HG03025 (cell line): ENCODE results near the gene PPP6R3.
"Not testable (repeated sequence)": the region's sequence is repeated elsewhere in the genome, so short reads cannot be mapped to it uniquely, and the experiment has no call there.

Experiments
- ATAC-seq: cut with Tn5 transposase; IDR thresholded peaks from one replicate; pipeline ENCODE4 v1.9.1; 2021; ENCODE audit warnings: mild to moderate bottlenecking, moderate library complexity; ENCODE audit not compliant: unreplicated experiment, low FRiP score

PPP6R3 gene

DNA sequence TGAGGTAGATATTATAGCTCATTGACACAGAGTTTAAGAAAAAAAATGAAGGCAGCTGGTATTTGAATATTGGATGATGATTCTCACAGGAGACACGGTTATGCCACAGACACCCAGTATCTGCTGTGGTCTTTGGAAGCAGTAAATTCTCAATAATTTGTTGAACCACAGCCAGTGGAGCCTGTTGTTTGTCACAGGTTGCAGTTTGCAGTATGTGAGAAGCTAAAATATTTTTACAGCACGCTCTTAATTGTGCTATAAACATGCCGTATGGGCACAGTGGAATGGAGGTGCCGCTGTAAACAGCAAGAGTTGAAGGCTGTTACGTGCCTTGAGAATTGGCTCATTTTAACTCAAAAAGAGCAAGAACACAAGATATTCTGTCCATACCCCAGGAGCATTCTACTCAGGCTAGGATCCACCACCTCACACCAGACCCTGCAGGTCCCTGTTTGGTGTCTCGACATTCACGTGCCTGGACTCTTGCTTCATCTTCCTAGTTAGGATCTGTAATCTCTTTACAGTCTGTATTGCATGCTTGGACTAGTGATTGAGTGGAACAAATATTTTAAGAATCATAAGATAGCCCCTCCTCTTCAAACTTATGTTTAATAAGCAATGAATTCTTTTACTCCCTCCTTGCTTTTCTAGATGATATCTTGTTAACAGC is 129.1 kb downstream of the PPP6R3 start:
- no peak for ATAC-seq

DNA sequence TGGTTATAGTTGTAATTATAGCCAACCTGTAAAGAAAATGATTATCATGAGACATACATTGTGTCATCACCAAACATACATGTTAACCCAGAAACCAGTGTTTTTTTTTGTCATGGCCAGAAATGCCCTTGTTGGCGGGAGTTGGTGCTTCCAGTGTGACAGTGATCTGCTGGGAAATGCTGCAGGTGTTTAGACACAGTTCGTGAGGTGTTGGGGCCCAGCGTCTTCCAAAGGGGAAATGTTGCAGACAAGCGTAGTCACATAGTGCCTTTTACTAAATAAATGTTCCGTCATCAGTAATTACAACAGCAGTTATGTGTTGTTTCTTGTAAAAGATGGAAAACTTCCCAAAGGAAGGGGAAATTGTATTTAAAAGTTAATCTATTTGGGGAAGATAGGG is 131.2 kb downstream of the PPP6R3 start:
- no peak for ATAC-seq

DNA sequence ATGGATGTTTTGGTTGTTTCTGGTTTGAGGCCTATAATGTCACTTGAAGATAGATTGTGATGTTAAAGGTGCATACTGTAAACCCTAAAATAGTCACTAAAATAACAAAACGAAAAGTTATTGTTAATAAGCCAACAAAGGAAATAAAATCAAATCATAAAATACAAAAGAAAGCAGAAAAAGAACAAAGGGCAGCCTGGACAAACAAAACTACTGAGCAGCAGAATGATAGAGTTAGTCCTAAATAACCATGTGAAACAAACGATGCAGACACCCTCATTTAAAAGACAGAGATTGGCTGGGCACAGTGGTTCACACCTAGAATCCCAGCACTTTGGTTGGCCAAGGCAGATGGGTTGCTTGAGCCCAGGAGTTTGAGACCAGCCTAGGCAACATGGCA is 132.9 kb downstream of the PPP6R3 start:
- no peak for ATAC-seq

DNA sequence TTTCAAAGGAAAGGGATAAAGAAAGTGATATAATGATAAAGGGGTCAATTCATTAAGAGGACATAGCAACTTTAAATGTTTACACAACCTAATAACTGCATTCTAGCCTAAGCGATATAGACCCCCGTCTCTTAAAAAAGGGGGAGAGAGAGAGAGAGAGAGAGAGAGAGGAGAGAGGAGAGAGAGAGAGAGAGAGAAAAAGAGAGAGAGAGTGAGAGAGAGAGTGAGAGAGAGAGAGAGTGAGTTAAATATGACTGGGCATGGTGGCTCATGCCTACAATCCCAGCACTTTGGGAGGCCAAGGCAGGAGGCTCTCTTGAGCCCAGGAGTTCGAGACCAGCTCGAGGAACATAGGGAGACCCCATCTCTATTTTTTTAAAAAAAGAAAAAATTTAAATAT is 133.6 kb downstream of the PPP6R3 start:
- ATAC-seq, result no peak

DNA sequence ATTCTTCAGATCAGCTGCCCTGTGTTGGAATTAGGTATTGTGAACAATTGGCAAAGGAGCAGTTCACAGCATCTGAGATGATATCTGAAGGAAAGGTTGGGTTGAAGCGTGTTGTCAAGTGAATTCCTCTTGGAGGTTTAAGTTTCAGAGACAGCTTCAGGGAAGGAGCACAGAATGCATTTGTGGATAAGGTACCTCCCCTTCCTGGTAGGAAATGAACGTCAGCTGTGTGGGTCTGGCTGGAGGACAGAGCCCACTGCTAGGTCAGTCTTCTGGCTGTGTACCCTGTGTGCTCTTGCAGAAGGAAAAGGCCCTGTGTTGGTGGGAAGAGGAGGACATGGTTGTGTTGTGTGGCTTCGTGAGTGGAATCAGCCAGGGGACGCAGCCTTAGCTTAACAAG is 135.7 kb downstream of the PPP6R3 start:
- ATAC-seq, result no peak

DNA sequence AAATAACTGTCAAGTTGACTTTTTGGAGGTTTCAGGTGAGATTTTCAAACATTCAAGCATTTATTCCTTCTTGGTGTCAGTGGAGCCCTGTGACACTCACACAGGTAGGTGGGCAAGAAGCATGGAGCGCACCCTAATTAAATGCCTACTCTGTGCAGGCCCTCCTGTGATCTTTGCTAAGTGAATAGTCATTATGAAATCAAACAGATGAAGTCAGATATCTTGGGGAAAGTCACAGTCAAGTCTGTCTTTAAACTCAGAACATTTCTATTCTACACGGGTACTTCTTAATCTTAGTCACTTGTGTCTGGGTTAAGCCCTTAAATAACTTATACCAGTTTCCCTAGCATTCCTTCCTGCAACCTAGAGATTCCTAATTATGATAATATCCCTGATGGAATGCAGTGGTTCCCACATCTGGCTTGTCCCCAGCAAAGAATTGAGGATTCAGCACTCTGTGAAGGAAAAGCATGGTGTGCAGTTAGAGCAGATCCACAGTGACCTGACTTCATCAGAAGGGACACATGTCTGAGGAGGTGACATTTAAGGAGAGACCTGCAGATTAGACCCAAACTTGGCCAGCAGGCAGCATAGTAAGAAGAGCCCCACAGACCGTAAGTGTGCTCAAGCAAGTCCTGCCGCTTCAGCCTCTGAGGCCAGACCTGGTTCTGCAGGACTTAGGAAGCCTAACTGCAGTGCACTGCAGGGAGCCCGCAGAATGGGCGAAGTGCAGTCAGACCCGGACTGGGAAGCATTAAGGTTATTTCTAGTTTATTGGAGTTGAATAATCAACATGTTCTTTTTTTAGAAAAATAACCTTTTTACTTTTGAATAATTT is 138.5 kb downstream of the PPP6R3 start:
- ATAC-seq, result no peak

DNA sequence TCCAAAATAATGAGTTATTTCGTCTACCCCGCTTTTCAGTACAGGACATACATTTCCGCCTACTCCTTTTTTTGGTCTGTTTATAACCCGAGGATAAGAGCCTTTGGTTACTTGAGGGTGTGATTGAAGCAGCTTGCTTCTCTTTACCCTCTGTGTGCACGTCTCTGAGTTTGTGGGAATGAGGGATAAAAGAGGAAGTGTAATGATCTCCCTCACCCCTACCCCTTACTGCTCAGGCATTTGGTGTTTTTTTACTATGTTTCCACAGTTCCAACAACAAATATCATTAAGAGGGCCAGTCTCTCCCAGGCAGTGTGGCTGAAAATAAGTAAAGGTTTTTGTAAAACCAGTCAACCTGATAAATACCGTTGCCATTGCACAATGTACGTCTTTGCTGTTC is 140.6 kb downstream of the PPP6R3 start:
- no peak for ATAC-seq

DNA sequence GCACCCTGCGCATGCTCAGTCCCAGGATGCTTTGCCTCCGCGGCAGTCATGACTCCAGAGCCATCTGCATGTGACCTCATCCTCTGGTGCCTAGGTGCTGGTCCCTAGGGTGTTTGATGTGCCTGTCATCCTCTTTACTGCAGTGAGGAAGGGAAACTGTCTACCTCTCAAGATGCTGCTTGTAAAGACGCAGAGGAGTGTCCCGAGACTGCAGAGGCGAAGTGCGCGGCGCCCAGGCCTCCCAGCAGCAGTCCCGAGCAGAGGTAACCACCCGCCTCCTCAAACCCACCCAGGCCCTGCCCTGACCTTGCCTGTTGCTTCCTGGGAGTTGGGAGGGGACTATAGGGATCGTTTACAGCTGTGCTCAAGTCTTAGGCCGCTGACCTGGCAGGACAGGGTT is 149.2 kb downstream of the PPP6R3 start:
- no peak for ATAC-seq

DNA sequence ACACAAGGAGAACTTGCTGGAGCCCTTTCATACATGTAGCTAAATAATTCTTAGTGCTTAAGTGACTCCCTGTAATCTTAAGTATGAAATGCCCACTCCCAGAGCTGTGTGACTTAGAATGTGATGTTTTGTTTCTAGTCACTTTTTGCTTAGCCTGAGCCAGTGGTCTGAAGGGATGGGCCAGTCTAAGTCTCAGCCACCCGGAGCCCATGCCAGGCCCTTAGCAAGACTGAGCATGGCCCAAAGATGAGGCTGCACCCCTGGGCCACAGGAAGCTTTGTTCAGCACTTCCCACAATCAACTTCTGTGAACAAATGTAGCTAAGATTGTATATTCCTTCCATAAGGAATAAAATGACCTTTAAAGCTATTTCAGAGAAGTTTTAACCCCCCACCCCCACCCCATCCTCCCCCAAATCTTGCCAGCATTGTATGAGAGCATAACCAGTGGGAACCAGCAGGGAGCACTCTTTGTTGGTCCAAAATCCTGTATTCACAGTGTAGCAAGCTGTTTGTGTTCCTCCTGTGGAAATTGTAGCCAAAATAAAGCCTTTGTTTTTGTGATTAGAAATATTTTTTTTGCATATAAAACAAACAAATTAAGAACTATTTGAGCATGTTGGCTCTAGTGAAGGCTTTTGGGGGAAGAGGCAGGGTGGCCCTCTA is 150.0 kb downstream of the PPP6R3 start:
- ATAC-seq, result no peak

DNA sequence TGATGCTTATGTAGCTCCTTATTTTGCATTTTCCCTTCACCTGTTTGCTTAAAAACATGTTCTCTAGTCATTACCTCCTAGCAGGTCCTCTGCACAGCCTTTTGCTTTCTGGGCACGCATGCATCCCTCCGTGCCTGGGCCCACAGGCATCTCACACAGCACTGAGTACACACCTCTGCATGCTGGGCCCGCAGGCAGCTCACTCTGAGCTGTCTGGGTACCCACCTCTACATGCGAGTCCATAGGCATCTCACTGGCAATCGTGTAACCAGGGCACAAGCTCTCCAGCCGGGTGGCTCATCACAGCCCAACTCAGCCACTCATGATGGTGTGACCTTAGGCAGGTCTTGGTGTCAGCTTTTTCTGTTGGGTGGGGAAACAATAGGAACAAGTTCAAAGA is 155.1 kb downstream of the PPP6R3 start:
- no peak for ATAC-seq

DNA sequence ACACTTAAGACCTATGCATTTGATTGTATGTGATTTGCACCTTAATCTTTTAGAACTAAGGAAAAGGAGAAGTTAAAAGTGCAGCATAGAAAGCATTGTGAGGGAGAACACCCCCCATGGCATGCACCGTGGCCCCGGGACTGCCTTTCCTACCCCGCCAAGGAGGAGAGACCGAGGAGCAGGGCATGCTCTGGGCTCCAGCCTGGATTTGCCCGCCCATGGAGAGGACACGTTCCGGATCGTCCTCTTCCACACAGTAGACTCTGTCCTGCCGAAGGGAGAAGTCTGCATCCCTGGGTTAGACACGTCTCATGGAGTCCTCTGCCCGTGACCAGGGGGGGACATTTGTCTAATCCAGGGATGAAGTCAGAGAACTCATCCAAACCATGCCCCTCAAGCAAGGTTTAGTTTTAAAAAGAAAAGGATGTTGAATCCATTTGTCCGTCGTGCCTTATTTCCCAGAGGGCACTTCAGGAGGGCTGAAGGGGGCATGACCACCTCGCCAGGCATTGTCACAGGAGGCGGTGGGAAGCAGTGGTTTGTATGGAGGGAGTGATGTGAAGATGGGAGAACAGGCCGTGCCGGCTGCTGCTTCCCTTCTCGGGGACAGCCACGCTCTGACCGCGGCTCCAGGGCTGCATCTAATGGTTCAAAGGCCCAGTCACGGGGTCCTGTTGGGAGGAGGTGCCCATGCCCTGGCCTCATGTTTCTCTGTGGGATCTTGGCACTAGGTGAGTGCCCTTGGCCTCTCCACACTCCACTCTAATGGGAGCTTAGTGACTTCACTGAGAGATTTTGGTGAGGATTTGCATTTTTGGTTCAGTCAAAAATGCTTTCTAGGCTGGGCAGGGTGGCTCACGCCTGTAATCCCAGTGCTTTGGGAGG is 157.6 kb downstream of the PPP6R3 start:
- no peak for ATAC-seq

DNA sequence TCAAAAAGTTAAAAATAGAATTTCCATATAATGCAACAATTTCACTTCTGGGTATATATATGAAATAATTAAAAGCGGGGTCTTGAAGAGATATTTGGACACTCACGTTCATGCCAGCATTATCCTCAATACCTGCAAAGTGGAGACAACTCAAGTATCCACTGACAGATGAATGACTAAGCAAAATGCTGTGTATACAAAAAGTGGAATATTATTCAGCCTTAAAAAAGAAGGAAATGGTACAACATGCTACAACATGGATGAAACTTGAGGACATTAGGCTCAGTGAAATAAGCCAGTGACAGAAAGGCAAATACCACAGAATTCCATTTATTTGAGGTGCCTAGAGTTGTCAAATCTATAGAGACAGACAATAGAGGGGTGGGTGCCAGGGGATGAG is 161.3 kb downstream of the PPP6R3 start:
- no peak for ATAC-seq

DNA sequence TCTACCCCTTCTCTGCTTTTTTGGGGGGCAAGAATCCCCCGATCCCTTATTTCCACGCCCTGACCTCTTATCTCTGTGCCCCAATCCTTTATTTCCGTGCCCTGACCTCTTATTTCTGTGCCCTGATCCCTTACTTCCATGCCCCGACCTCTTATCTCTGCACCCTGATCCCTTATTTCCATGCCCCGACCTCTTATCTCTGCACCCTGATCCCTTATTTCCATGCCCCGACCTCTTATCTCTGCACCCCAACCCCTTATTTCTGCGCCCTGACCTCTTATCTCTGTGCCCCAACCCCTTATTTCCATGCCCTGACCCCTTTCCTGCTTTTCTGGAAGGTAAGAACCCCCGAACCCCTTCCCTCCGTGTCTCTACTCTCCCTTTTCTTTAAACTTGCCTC is 163.2 kb downstream of the PPP6R3 start:
- ATAC-seq, result not testable (repeated sequence)

DNA sequence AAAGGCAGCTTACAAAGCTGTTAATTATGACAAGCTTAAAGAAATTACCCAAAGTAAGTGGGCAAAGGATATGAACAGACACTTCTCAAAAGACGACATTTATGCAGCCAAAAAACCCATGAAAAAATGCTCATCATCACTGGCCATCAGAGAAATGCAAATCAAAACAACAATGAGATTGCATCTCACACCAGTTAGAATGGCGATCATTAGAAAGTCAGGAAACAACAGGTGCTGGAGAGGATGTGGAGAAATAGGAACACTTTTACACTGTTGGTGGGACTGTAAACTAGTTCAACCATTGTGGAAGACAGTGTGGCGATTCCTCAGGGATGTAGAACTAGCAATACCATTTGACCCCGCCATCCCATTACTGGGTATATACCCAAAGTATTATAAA is 164.5 kb downstream of the PPP6R3 start:
- ATAC-seq, result not testable (repeated sequence)

DNA sequence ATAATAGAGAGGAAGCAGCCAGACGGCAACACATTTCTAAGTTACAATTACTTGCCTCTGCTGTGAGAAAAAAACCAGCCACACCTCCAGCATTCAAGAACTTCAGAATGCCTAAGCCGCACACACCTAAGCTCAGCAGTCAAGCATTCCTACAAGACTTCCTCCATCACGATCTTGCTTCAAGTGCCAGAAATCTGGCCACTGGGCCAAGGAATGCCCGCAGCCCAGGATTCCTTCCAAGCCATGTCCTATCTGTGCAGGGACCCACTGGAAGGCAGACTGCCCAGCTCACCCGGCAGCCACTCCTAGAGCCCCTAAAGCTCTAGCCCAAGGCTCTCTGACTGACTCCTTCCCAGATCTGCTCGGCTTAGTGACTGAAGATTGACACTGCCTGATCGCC is 165.7 kb downstream of the PPP6R3 start:
- ATAC-seq, result not testable (repeated sequence)

DNA sequence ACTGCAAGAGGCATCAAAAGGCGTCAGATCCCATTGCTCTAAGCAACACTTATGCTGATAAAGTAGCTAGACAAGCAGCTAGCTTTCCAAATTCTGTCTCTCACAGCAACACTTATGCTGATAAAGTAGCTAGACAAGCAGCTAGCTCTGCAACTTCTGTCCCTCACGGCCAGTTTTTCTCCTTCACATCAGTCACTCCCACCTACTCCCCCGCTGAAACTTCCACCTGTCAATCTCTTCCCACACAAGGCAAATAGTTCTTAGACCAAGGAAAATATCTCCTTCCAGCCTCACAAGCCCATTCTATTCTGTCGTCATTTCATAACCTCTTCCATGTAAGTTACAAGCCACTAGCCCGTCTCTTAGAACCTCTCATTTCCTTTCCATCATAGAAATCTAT is 168.3 kb downstream of the PPP6R3 start:
- ATAC-seq, result not testable (repeated sequence)

DNA sequence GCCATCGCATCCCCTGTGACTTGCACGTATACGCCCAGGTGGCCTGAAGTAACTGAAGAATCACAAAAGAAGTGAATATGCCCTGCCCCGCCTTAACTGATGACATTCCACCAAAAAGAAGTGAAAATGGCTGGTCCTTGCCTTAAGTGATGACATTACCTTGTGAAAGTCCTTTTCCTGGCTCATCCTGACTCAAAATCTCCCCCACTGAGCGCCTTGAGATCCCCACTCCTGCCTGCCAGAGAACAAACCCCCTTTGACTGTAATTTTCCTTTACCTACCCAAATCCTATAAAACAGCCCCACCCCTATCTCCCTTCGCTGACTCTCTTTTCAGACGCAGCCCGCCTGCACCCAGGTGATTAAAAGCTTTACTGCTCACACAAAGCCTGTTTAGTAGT is 171.8 kb downstream of the PPP6R3 start:
- ATAC-seq, result not testable (repeated sequence)

DNA sequence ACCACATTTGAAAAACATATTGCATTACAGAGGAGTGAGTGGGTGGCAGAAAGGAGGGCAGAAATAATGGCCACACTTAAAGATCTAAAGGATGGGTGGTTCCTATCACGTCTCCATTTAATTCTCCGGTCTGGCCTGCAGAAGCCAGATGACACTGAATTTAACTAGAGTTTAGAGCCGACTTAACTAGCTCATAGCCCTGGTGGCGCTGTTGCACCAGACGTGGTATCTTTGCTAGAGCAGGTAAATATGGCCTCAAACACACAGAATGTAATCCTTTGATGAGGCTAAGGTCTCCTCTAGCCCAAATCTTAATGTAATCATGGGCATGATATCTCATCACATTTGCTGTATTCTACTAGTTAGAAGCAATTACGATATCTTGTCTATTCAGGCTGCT is 172.2 kb downstream of the PPP6R3 start:
- ATAC-seq, result no peak

DNA sequence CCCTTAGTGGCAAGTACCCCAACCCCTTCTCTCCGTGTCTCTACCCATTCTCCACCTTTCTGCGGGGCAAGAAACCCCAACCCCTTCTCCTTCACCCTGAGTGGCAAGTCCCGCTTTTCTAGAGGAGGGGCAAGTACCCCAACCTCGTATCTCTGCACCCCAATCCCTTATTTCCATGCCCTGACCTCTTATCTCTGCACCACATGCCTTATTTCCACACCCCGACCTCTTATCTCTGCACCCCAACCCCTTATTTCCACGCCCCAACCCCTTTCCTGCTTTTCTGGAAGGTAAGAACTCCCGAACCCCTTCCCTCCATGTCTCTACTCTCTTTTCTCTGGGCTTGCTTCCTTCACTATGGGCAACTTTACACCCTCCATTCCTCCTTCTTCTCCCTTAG is 174.1 kb downstream of the PPP6R3 start:
- not testable (repeated sequence) for ATAC-seq

DNA sequence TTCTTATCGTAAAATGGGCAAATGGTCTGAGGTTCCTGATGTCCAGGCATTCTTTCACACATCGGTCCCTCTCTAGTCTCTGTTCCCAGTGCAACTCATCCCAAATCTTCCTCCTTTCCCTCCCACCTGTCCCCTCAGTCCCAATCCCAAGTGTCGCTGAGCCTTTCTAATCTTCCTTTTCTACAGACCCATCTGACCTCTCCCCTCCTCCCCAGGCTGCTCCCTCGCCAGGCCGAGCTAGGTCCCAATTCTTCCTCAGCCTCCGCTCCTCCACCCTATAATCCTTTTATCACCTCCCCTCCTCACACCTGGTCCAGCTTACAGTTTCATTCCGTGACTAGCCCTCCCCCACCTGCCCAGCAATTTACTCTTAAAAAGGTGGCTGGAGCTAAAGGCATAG is 174.6 kb downstream of the PPP6R3 start:
- not testable (repeated sequence) for ATAC-seq

DNA sequence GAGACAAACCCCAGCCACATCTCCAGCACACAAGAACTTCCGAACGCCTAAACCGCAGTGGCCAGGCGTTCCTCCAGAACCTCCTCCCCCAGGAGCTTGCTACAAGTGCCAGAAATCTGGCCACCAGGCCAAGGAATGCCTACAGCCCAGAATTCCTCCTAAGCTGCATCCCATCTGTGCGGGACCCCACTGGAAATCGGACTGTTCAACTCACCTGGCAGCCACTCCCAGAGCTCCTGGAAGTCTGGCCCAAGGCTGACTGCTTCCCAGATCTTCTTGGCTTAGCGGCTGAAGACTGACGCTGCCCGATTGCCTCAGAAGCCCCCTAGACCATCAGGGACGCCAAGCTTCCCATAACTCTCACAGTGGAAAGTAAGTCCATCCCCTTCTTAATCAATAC is 175.3 kb downstream of the PPP6R3 start:
- not testable (repeated sequence) for ATAC-seq
